ENCODE data around the gene CEP192. TPM values are rescaled to one million over a fixed set of nuclear protein-coding genes. Genes with fewer than 3 reads are reported as not detected.

CEP192 gene
- total RNA-seq, 3 donors from 2014 or later, result 19.8 to 38.6 (median 23.9) TPM

DNA sequence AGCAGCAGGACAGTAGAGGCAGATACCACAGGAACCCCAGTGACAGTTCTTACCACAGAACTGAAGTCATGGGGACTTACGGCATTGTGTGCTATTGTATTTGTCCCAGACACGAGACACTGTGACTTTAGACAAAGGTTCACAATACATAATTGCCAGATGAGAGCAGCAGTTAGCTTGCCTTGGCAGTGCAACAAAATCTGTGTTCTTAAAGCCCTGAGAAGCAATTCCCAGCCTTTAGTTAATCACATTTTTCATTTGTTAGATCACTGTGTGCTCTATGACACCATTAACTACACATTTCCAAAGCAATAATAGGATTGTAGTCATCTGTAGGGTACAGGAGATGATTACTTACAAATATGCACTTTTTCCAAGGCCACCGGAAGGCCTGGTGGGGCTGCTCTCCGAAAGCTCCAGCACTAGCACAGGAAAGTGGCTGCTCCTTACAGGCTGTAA, 129.8 kb downstream of the CEP192 start:
- H3K9me3 ChIP-seq, result no peaks in the 10 kb centered on the region
- TF ChIP-seq CTCF (IDR thresholded peaks at IDR 0.05), result no peak
- TF ChIP-seq POLR2AphosphoS5 (IDR thresholded peaks at IDR 0.05), result no peak
- no peak for TF ChIP-seq POLR2A (IDR thresholded peaks at IDR 0.05)
- intact Hi-C loops (cut with DNase I; ENCODE audit: low total_unique reads), result no loop called here
- H3K27me3 ChIP-seq, result no peaks in the 10 kb centered on the region
- no peak overlapping the region for H3K27ac ChIP-seq
- no peak overlapping the region for H3K4me3 ChIP-seq
- no peaks in the 10 kb centered on the region for H3K36me3 ChIP-seq
- no peak for DNase-seq (ENCODE audit: low spot score in 2 of 2)
- H3K4me1 ChIP-seq, result no peaks in the 10 kb centered on the region

GRCh38 chr18:13124411-13124810, 133.2 kb downstream of the CEP192 start:
- intact Hi-C loops (cut with DNase I; ENCODE audit: low total_unique reads), result no loop called here
- no peaks in the 10 kb centered on the region for H3K36me3 ChIP-seq
- H3K4me1 ChIP-seq, result no peaks in the 10 kb centered on the region
- H3K4me3 ChIP-seq, result no peak overlapping the region
- no peak for TF ChIP-seq CTCF (IDR thresholded peaks at IDR 0.05)
- TF ChIP-seq POLR2AphosphoS5 (IDR thresholded peaks at IDR 0.05), result no peak
- TF ChIP-seq POLR2A (IDR thresholded peaks at IDR 0.05), result no peak
- H3K9me3 ChIP-seq, result no peaks in the 10 kb centered on the region
- DNase-seq (ENCODE audit: low spot score in 2 of 2), result no peak
- H3K27ac ChIP-seq, result no peak overlapping the region
- no peaks in the 10 kb centered on the region for H3K27me3 ChIP-seq

DNA sequence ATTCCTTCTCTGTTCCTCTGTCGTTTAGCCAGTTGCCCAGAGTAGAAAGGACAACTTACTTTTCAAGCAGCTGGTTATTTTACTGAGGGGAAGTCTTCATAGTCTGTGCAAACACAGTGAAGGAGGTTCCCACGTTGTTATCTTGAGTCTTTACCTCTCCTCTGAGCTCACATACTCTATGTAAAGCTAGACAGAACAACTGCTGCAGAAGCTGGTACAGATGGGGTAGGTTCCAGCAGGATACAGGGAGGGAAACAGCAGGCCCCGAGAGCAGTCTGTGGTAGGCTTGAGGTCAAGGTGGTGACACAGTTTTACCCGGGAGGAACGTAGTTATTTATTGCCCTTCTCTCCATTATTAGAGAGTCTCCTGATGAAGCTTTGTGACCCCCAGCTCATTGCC, 134.0 kb downstream of the CEP192 start:
- intact Hi-C loops (cut with DNase I; ENCODE audit: low total_unique reads), result no loop called here
- H3K27me3 ChIP-seq, result no peaks in the 10 kb centered on the region
- H3K36me3 ChIP-seq, result no peaks in the 10 kb centered on the region
- no peak overlapping the region for H3K4me3 ChIP-seq
- H3K4me1 ChIP-seq, result no peaks in the 10 kb centered on the region
- TF ChIP-seq POLR2A (IDR thresholded peaks at IDR 0.05), result no peak
- TF ChIP-seq POLR2AphosphoS5 (IDR thresholded peaks at IDR 0.05), result no peak
- no peak for TF ChIP-seq CTCF (IDR thresholded peaks at IDR 0.05)
- no peak for DNase-seq (ENCODE audit: low spot score in 2 of 2)
- no peak overlapping the region for H3K27ac ChIP-seq
- H3K9me3 ChIP-seq, result no peaks in the 10 kb centered on the region

DNA sequence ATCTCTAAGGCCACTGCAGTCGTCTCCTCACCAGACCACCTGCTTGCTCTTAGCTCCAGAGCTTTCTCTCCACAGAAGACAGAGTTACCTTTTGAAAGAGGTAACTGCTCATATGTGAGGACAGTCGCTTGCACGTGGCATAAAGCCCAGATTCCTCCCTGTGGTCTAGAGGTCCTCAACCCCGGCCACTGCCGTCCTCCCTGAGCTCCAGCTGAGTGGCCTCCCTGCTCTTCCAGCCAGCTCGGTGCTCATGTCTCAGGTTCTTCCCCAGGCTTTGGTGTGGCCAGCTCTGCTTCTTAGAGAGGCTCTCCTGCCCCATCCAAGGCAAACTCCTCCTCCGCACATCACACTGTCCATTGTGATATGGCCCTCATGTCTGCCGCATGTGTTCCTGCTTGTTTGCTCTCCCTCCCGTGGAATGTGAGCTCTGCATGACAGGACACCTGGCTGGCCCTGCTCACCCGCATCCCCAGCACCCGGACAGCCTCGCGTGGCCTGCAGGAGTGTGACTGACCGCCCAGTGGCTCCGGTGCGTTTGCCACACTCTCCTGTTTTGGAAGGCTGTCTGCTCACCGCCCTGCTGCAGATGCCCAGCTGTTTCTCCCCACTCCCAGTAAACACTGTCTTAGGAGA, 135.9 kb downstream of the CEP192 start:
- Histone ChIP-seq H3K27me3 (no peaks in the 10 kb centered on the region), H3K27ac (no peak overlapping the region), H3K4me3 (no peak overlapping the region), H3K4me1 (no peaks in the 10 kb centered on the region), H3K36me3 (no peaks in the 10 kb centered on the region), H3K9me3 (no peaks in the 10 kb centered on the region)
- intact Hi-C loops (cut with DNase I; ENCODE audit: low total_unique reads), result no loop called here
- no peak for DNase-seq (ENCODE audit: low spot score in 2 of 2)
- TF ChIP-seq POLR2AphosphoS5 (IDR thresholded peaks at IDR 0.05), result no peak

DNA sequence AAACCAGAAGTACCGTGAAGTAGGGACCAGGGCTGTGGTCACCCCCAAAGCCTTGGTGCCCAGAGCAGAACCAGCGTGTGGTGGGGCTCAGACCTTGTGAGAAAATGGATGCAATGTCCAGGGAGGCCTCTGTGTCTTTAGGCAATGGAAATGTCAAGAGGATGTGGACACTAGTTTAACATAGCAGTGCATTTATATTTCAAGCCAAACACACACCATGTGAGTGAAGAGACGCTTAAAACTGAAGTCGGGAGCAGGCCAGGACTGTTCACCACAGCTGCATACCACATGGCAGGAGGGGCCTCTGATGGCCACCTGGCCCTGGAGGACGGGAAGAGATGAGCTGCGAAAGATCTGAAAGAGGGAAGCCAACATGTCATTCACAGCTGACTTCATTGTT, 140.1 kb downstream of the CEP192 start:
- no peaks in the 10 kb centered on the region for H3K9me3 ChIP-seq
- H3K36me3 ChIP-seq, result no peaks in the 10 kb centered on the region
- peaks cover 0 to 7% of the 10 kb centered on the region in 2 donors for H3K27me3 ChIP-seq
- no peak overlapping the region for H3K4me3 ChIP-seq
- no peak for TF ChIP-seq POLR2A (IDR thresholded peaks at IDR 0.05)
- no peak for TF ChIP-seq POLR2AphosphoS5 (IDR thresholded peaks at IDR 0.05)
- no peak for TF ChIP-seq CTCF (IDR thresholded peaks at IDR 0.05)
- DNase-seq (ENCODE audit: low spot score in 2 of 2), result no peak
- intact Hi-C loops (cut with DNase I; ENCODE audit: low total_unique reads), result no loop called here
- H3K27ac ChIP-seq, result no peak overlapping the region
- H3K4me1 ChIP-seq, result no peaks in the 10 kb centered on the region

All from breast epithelium (tissue), 4 donors.